Glutamatergic neuron (in vitro differentiated cells): Measurements from ENCODE around the gene ZNF544. TPM values are rescaled to one million over a fixed set of nuclear protein-coding genes. Genes with fewer than 3 reads are reported as not detected.

ENCODE experiments used
- DNase-seq: peaks from one replicate; pipeline ENCODE4 v3.0.0; 2022
- H3K27ac Mint-ChIP-seq: one replicate; pipeline ENCODE4 v1.8.0; 2020; ENCODE audit warnings: mild to moderate bottlenecking, mixed read lengths, inconsistent platforms; ENCODE audit not compliant: unreplicated experiment
- H3K27me3 Mint-ChIP-seq: one replicate; pipeline ENCODE4 v1.8.0; 2020; ENCODE audit warnings: mild to moderate bottlenecking, moderate library complexity, mixed read lengths, inconsistent platforms; ENCODE audit not compliant: unreplicated experiment
- H3K36me3 Mint-ChIP-seq: one replicate; pipeline ENCODE4 v1.8.0; 2020; ENCODE audit warnings: mild to moderate bottlenecking, mixed read lengths, inconsistent platforms; ENCODE audit not compliant: unreplicated experiment
- H3K4me1 Mint-ChIP-seq: one replicate; pipeline ENCODE4 v1.8.0; 2020; ENCODE audit warnings: mild to moderate bottlenecking, low read depth, mixed read lengths, inconsistent platforms; ENCODE audit not compliant: unreplicated experiment
- H3K4me3 Mint-ChIP-seq: one replicate; pipeline ENCODE4 v1.8.0; 2020; ENCODE audit warnings: mild to moderate bottlenecking, mixed read lengths, inconsistent platforms; ENCODE audit not compliant: unreplicated experiment
- H3K9me3 Mint-ChIP-seq: one replicate; pipeline ENCODE4 v1.8.0; 2020; ENCODE audit warnings: mild to moderate bottlenecking, moderate library complexity, mixed read lengths, inconsistent platforms; ENCODE audit not compliant: unreplicated experiment
- CTCF ChIP-seq: fragments of 200-600 bp; sonication (generic); IDR thresholded peaks from one replicate; pipeline ENCODE4 v1.5.0; 2021; ENCODE audit not compliant: partially characterized antibody, unreplicated experiment
- total RNA-seq: library from RNA; stranded (reverse); fragmentation: NEBNext Ultra II Directional; extraction: Animal tissue kit (Norgen Biotek cat#: 25700); gene quantifications from one replicate; pipeline ENCODE4 v1.2.1, GENCODE V29; 2021; ENCODE audit not compliant: unreplicated experiment

ZNF544 gene
- total RNA-seq, 1 donor from 2014 or later: 46.1 TPM

GRCh38 chr19:58183817-58184215 lies 44.9 kb upstream of the ZNF544 start:
- Mint-ChIP-seq H3K27me3 (peaks cover 17% of the 10 kb centered on the region), H3K36me3 (peaks cover 48% of the 10 kb centered on the region), H3K4me3 (peak overlapping the region; percentile 92), H3K9me3 (peaks cover 31% of the 10 kb centered on the region), H3K27ac (peak overlapping the region; percentile 98), H3K4me1 (no peaks in the 10 kb centered on the region)
- no peak for TF ChIP-seq CTCF
- no peak for DNase-seq

- Mint-ChIP-seq H3K4me1 (no peaks in the 10 kb centered on the region), H3K4me3 (no peak overlapping the region), H3K9me3 (peaks cover 37% of the 10 kb centered on the region), H3K27me3 (peaks cover 27% of the 10 kb centered on the region), H3K36me3 (peaks cover 82% of the 10 kb centered on the region), H3K27ac (no peak overlapping the region)
- no peak for DNase-seq
- TF ChIP-seq CTCF: no peak
Measured at GRCh38 chr19:58196901-58197616, 31.7 kb upstream of the ZNF544 start.

DNA sequence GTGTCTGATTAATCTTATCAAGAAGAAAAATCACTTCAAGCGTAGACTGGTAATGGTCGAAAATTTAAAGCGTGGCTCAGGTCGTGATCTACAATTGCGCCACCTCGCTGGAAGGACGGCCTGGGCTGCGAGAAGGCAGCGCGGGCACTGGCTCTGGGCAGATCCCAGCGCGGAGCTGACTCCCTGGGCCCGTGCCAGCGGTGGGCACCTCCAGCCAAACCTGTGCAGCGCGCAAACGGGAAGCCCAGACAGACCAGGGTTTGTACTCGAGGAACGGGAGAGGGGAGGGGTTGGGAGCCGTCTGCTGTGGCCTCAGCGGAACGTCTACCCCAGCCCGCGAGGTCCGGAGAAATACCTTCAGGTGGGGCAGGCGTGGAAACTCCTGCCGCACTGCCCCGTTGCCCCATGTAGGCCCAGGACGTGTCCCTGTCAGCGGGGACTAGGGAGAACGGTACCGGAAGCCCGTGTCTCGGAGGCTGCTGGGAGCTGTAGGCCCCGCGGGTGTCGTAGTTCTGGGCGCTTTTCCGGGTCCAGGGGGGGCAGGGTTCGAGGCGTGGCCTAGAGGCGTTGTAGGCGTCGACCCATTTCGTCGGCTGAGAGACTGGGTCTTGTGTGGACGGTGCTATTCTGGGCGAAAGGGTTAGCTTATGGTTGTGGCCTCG lies 24.8 kb upstream of the ZNF544 start:
- peak; percentile 21 for DNase-seq
- H3K4me3 Mint-ChIP-seq: peak overlapping the region; percentile 83
- H3K9me3 Mint-ChIP-seq: peaks cover 54% of the 10 kb centered on the region
- H3K27ac Mint-ChIP-seq: no peak overlapping the region
- H3K36me3 Mint-ChIP-seq: peaks cover 83% of the 10 kb centered on the region
- TF ChIP-seq CTCF: no peak
- H3K4me1 Mint-ChIP-seq: peaks cover 1% of the 10 kb centered on the region
- H3K27me3 Mint-ChIP-seq: peaks cover 20% of the 10 kb centered on the region

DNA sequence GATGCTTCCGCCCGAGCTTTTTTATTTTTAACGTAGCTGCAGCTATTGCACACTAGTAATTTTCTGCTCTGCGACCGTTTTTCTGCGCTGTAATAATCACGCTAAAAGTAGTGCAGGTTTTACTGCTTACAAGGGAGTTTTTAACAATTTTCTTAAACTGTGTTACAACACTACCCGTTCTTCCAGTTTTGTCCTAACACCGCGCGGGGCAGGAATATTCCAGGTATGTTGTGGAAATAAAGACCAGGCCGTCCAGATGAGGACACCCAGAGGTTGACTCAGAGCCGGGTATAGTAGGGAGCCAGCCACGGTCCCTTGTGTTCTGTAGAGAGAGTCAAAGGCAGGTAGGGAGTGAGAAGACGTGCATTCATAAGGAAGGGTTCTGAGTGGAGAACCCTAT lies 24.1 kb upstream of the ZNF544 start:
- DNase-seq: no peak
- Mint-ChIP-seq H3K27me3 (peaks cover 24% of the 10 kb centered on the region), H3K27ac (no peak overlapping the region), H3K36me3 (peaks cover 87% of the 10 kb centered on the region), H3K4me1 (peaks cover 1% of the 10 kb centered on the region), H3K4me3 (peak overlapping the region; percentile 83), H3K9me3 (peaks cover 59% of the 10 kb centered on the region)
- TF ChIP-seq CTCF: no peak

- H3K4me1 Mint-ChIP-seq: no peaks in the 10 kb centered on the region
- peaks cover 17% of the 10 kb centered on the region for H3K27me3 Mint-ChIP-seq
- DNase-seq: no peak
- no peak overlapping the region for H3K4me3 Mint-ChIP-seq
- TF ChIP-seq CTCF: no peak
- H3K27ac Mint-ChIP-seq: no peak overlapping the region
- H3K9me3 Mint-ChIP-seq: peaks cover 43% of the 10 kb centered on the region
- H3K36me3 Mint-ChIP-seq: peaks cover 94% of the 10 kb centered on the region
Measured at GRCh38 chr19:58209577-58209976, 19.1 kb upstream of the ZNF544 start.
